PFSK-1 (cell line): ENCODE results near the gene RAB3GAP1.

Source experiments
- FOXP2 ChIP-seq: optimal IDR thresholded peaks from 2 replicates; pipeline ENCODE3; 2011; ENCODE audit warnings: borderline replicate concordance, control low read depth, inconsistent platforms; ENCODE audit not compliant: insufficient read depth; ENCODE audit errors: extremely low read length, extremely low read depth
- POLR2AphosphoS5 ChIP-seq: IDR thresholded peaks from 2 replicates; pipeline ENCODE4 v1.6.1; 2012; ENCODE audit warnings: low read depth, mild to moderate bottlenecking, control low read depth, low read length, moderate library complexity
- SIN3A ChIP-seq: IDR thresholded peaks from 2 replicates; pipeline ENCODE4 v1.6.1; 2012; ENCODE audit warnings: mild to moderate bottlenecking, low read length, moderate library complexity, borderline replicate concordance; ENCODE audit not compliant: insufficient read depth
- TAF1 ChIP-seq: IDR thresholded peaks from 2 replicates; pipeline ENCODE4 v1.6.1; 2012; ENCODE audit warnings: low read length, control low read depth, borderline replicate concordance; ENCODE audit not compliant: insufficient read depth
- TF ChIP-seq, protein P1 (sequence below), 2 experiments: IDR thresholded peaks; 2 replicates each; pipeline versions ENCODE4 v1.6.1 to v1.8.0; 2011 to 2012; ENCODE audit warnings: low read depth in 2 of 2, low read length in 2 of 2, control low read depth in 1 of 2, inconsistent platforms in 1 of 2, mild to moderate bottlenecking in 1 of 2, moderate library complexity in 1 of 2; ENCODE audit not compliant: insufficient read depth in 1 of 2

The RAB3GAP1 gene

DNA sequence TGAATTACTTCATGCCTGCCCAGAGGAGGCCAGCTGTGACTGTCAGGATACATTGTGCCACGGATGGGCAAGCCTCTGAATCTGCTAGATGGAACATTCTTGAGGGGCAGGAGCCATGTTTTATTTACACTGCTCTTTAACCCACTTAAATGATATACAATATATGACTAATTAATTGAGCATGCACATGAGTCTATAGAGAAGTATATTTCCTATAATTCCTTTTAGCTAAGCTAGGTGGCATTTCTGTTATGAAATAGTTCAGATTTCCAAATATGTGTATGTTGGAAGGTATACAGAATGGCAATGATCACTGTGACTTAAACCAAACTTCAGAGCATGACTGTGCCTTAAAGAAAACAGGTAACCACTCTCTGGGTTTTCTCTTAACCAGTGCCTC is 131.7 kb downstream of the RAB3GAP1 start:
- no peak for TF ChIP-seq TAF1
- TF ChIP-seq, protein P1, sequence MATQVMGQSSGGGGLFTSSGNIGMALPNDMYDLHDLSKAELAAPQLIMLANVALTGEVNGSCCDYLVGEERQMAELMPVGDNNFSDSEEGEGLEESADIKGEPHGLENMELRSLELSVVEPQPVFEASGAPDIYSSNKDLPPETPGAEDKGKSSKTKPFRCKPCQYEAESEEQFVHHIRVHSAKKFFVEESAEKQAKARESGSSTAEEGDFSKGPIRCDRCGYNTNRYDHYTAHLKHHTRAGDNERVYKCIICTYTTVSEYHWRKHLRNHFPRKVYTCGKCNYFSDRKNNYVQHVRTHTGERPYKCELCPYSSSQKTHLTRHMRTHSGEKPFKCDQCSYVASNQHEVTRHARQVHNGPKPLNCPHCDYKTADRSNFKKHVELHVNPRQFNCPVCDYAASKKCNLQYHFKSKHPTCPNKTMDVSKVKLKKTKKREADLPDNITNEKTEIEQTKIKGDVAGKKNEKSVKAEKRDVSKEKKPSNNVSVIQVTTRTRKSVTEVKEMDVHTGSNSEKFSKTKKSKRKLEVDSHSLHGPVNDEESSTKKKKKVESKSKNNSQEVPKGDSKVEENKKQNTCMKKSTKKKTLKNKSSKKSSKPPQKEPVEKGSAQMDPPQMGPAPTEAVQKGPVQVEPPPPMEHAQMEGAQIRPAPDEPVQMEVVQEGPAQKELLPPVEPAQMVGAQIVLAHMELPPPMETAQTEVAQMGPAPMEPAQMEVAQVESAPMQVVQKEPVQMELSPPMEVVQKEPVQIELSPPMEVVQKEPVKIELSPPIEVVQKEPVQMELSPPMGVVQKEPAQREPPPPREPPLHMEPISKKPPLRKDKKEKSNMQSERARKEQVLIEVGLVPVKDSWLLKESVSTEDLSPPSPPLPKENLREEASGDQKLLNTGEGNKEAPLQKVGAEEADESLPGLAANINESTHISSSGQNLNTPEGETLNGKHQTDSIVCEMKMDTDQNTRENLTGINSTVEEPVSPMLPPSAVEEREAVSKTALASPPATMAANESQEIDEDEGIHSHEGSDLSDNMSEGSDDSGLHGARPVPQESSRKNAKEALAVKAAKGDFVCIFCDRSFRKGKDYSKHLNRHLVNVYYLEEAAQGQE (IDR thresholded peaks at IDR 0.05; ENCODE audit: insufficient read depth in 1 of 2, low read depth in 2 of 2, low read length in 2 of 2), result no peak
- no peak for TF ChIP-seq SIN3A
- TF ChIP-seq FOXP2, result no peak
- no peak for TF ChIP-seq POLR2AphosphoS5

DNA sequence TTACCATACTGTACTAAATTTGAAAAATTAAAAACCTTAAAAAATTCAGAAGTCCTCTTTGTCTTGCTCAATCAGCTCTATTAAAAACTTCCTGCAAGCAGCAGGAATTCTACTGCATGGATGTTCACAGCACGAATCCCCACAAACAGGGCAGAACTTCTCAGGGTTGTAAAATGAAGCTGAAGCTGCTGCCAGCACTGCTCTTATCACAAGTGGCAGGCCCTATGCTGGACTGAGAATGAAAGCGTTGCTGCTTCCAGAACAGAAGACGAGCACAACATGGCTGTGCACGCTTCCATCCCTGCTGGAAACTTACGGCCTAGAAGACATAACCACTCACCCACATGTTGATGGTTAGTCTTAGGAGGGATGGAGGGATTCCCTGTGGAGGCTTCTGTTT is 134.0 kb downstream of the RAB3GAP1 start:
- TF ChIP-seq FOXP2 (no peak), POLR2AphosphoS5 (no peak), TAF1 (no peak), SIN3A (no peak)
- TF ChIP-seq, protein P1 (IDR thresholded peaks at IDR 0.05; ENCODE audit: insufficient read depth in 1 of 2, low read depth in 2 of 2, low read length in 2 of 2), result no peak

DNA sequence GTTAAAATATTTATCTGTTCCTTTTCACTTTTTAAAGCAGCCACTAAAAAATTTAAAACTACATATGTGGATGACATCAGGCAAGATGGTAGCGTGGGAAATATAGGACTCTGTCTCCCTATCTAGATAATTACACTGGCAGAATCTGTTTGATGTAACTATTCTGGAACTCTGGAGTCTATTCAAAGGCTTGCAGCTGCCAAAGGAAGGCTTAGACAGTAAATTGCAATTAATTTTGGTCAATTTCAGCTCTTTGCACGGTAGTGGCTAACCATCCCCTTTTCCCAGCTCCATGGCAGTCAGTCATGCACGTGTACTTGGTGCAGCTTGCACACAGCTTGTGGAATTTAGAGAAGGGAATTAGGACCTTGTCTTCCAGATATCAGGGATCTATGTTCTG is 135.2 kb downstream of the RAB3GAP1 start:
- TF ChIP-seq SIN3A (no peak), TAF1 (no peak), POLR2AphosphoS5 (no peak), FOXP2 (no peak)
- TF ChIP-seq, protein P1 (IDR thresholded peaks at IDR 0.05; ENCODE audit: insufficient read depth in 1 of 2, low read depth in 2 of 2, low read length in 2 of 2), result no peak

DNA sequence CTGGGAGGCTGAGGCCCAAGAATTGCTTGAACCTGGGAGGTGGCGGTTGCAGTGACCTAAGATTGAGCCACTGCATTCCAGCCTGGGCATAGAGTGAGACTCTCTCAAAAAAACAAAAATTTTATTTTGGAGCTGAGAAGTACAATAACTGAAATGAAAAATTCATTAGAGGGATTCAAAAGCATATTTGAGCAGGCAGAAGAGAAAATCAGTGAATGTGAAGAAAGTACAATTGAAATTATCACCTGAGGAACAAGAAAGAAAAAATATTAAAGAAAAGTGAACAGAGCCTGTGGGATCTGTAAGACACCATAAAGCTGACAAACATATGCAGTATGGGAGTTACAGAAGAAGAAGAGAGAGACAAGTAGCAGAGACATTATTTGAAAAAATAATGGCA is 137.1 kb downstream of the RAB3GAP1 start:
- TF ChIP-seq TAF1, result no peak
- TF ChIP-seq, protein P1 (IDR thresholded peaks at IDR 0.05; ENCODE audit: insufficient read depth in 1 of 2, low read depth in 2 of 2, low read length in 2 of 2), result no peak
- TF ChIP-seq SIN3A, result no peak
- no peak for TF ChIP-seq POLR2AphosphoS5
- no peak for TF ChIP-seq FOXP2

DNA sequence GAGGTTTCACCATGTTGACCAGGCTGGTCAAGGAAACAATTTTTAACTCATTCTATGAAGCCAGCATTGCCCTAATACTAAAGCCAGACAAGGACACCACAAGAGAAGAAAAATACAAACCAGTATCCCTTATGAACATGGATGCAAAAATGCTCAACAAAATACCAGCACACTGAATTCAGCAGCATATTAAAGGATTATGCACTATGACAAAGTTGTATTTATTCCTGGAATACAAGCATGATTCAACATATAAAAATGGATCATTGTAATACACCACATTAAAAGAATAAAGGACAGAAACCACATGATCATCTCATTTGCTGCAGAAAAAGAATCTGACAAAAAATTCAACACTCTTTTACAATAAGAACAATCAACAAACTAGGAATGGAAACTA is 138.7 kb downstream of the RAB3GAP1 start:
- TF ChIP-seq, protein P1 (IDR thresholded peaks at IDR 0.05; ENCODE audit: insufficient read depth in 1 of 2, low read depth in 2 of 2, low read length in 2 of 2), result no peak
- TF ChIP-seq TAF1 (no peak), FOXP2 (no peak), SIN3A (no peak), POLR2AphosphoS5 (no peak)
